Activated naive CD4-positive, alpha-beta T cell treated with anti-CD3 and anti-CD28 coated beads, Interleukin-2, amount 50 U/mL, for 72 hours (primary cell): ENCODE data around the gene BICD2. TPM values are rescaled to one million over a fixed set of nuclear protein-coding genes. Genes with fewer than 3 reads are reported as not detected.

Experiments used
- total RNA-seq, 2 donors: library from RNA; stranded (reverse); gene quantifications; one replicate each; pipeline ENCODE4 v1.2.3, GENCODE V29; 2022

BICD2 gene
- total RNA-seq, 2 donors from 2014 or later, result 15.0 to 15.3 TPM

Other genes starting within 250 kb of the BICD2 start
- gene ECM2, start 228.8 kb downstream of the BICD2 start, total RNA-seq, result not detected
- gene IPPK, start 94.7 kb downstream of the BICD2 start, total RNA-seq, result 10 to 100 TPM; 14.0 to 14.1 TPM
- gene ZNF484, start 113.2 kb upstream of the BICD2 start, total RNA-seq, result 10 to 100 TPM in 1 of 2 donors, 1 to 10 TPM in 1; 8.1 to 12.5 TPM
- 10 to 100 TPM; 49.7 to 61.0 TPM for gene FGD3, start 182.7 kb upstream of the BICD2 start, total RNA-seq